ENCODE results near the gene PRPF4.
"Not testable (repeated sequence)": the region's sequence is repeated elsewhere in the genome, so short reads cannot be mapped to it uniquely, and the experiment has no call there.

PRPF4 gene

GRCh38 chr9:113247640-113248039 lies 27.8 kb upstream of the PRPF4 start:
- Histone ChIP-seq H3K4me1 (ENCODE audit: control insufficient read depth in 2 of 2, insufficient read depth in 1 of 2, low read depth in 1 of 2, low read length in 2 of 2) (no peaks in the 10 kb centered on the region), H2BK15ac (ENCODE audit: low read length) (no peak overlapping the region), H3K4me3 (ENCODE audit: low read length in 2 of 2) (no peak overlapping the region), H3K9me3 (replicated peaks in 1 of 2; ENCODE audit: control insufficient read depth in 2 of 2, insufficient read depth in 1 of 2, low read depth in 1 of 2, low read length in 2 of 2) (peaks cover 2% of the 10 kb centered on the region in 2 donors), H3K23ac (ENCODE audit: low read depth, low read length, poor library complexity) (no peak overlapping the region), H3K4me2 (ENCODE audit: insufficient read depth, low read length, poor library complexity, severe bottlenecking) (no peak overlapping the region), H3K36me3 (replicated peaks in 1 of 2; ENCODE audit: control insufficient read depth in 2 of 2, insufficient read depth in 2 of 2, low read length in 2 of 2) (no peaks in the 10 kb centered on the region), H3K27me3 (ENCODE audit: control insufficient read depth in 3 of 3, insufficient read depth in 3 of 3, low read depth in 1 of 3, low read length in 3 of 3) (no peaks in the 10 kb centered on the region), H3K27ac (replicated peaks; ENCODE audit: low read length) (no peak overlapping the region), H2AFZ (ENCODE audit: low read length) (no peak overlapping the region), H3K14ac (ENCODE audit: low read length) (no peak overlapping the region), H2BK120ac (ENCODE audit: low read depth, low read length) (no peak overlapping the region), H3K9ac (ENCODE audit: low read depth, low read length, poor library complexity) (no peak overlapping the region), H2BK5ac (ENCODE audit: low read length) (no peak overlapping the region), H3K79me1 (ENCODE audit: low read depth, low read length) (no peaks in the 10 kb centered on the region), H2BK12ac (ENCODE audit: low read length) (no peak overlapping the region), H3K18ac (ENCODE audit: low read length) (no peak overlapping the region), H2AK5ac (ENCODE audit: low read depth, low read length) (no peak overlapping the region), H4K91ac (ENCODE audit: low read depth, low read length, poor library complexity) (no peak overlapping the region), H3K4ac (ENCODE audit: low read length) (no peak overlapping the region), H4K8ac (ENCODE audit: low read depth, low read length) (no peak overlapping the region)
- DNase-seq (ENCODE audit: low spot score): no peak

GRCh38 chr9:113249661-113250060 lies 25.8 kb upstream of the PRPF4 start:
- WGBS, 2 donors (ENCODE audit: extremely low coverage in 2 of 2, insufficient read length in 2 of 2, insufficient replicate concordance in 1 of 2): no CpG with 5 or more reads among the region's 2 CpGs
- H2BK120ac ChIP-seq (ENCODE audit: low read depth, low read length); H3K4me3 ChIP-seq (ENCODE audit: low read length in 2 of 2): not testable (repeated sequence)

GRCh38 chr9:113250807-113251206 lies 24.7 kb upstream of the PRPF4 start:
- Histone ChIP-seq H3K4me1 (ENCODE audit: control insufficient read depth in 2 of 2, insufficient read depth in 1 of 2, low read depth in 1 of 2, low read length in 2 of 2) (no peaks in the 10 kb centered on the region), H2BK12ac (ENCODE audit: low read length) (no peak overlapping the region), H3K4ac (ENCODE audit: low read length) (no peak overlapping the region), H2BK15ac (ENCODE audit: low read length) (no peak overlapping the region), H2BK5ac (ENCODE audit: low read length) (no peak overlapping the region), H3K14ac (ENCODE audit: low read length) (no peak overlapping the region), H3K9me3 (replicated peaks in 1 of 2; ENCODE audit: control insufficient read depth in 2 of 2, insufficient read depth in 1 of 2, low read depth in 1 of 2, low read length in 2 of 2) (peaks cover 2% of the 10 kb centered on the region in 2 donors), H3K4me3 (ENCODE audit: low read length in 2 of 2) (no peak overlapping the region), H3K27me3 (ENCODE audit: control insufficient read depth in 3 of 3, insufficient read depth in 3 of 3, low read depth in 1 of 3, low read length in 3 of 3) (no peaks in the 10 kb centered on the region), H2BK120ac (ENCODE audit: low read depth, low read length) (no peak overlapping the region), H4K91ac (ENCODE audit: low read depth, low read length, poor library complexity) (no peak overlapping the region), H3K36me3 (replicated peaks in 1 of 2; ENCODE audit: control insufficient read depth in 2 of 2, insufficient read depth in 2 of 2, low read length in 2 of 2) (peaks cover 0 to 2% of the 10 kb centered on the region in 2 donors), H3K23ac (ENCODE audit: low read depth, low read length, poor library complexity) (no peak overlapping the region), H4K8ac (ENCODE audit: low read depth, low read length) (no peak overlapping the region), H3K79me1 (ENCODE audit: low read depth, low read length) (no peaks in the 10 kb centered on the region), H3K4me2 (ENCODE audit: insufficient read depth, low read length, poor library complexity, severe bottlenecking) (no peak overlapping the region), H2AK5ac (ENCODE audit: low read depth, low read length) (no peak overlapping the region), H2AFZ (ENCODE audit: low read length) (no peak overlapping the region), H3K9ac (ENCODE audit: low read depth, low read length, poor library complexity) (no peak overlapping the region), H3K27ac (replicated peaks; ENCODE audit: low read length) (no peak overlapping the region), H3K18ac (ENCODE audit: low read length) (no peak overlapping the region)
- DNase-seq (ENCODE audit: low spot score): no peak
- WGBS, 2 donors (ENCODE audit: extremely low coverage in 2 of 2, insufficient read length in 2 of 2, insufficient replicate concordance in 1 of 2): no CpG with 5 or more reads among the region's 2 CpGs

More at GRCh38 chr9:113249661-113250060, 25.8 kb upstream of the PRPF4 start:
- H3K36me3 ChIP-seq (replicated peaks in 1 of 2; ENCODE audit: control insufficient read depth in 2 of 2, insufficient read depth in 2 of 2, low read length in 2 of 2); H3K4me1 ChIP-seq (ENCODE audit: control insufficient read depth in 2 of 2, insufficient read depth in 1 of 2, low read depth in 1 of 2, low read length in 2 of 2); H3K18ac ChIP-seq (ENCODE audit: low read length); H2AFZ ChIP-seq (ENCODE audit: low read length); H3K9me3 ChIP-seq (replicated peaks in 1 of 2; ENCODE audit: control insufficient read depth in 2 of 2, insufficient read depth in 1 of 2, low read depth in 1 of 2, low read length in 2 of 2); H3K23ac ChIP-seq (ENCODE audit: low read depth, low read length, poor library complexity); H3K79me1 ChIP-seq (ENCODE audit: low read depth, low read length); H3K4ac ChIP-seq (ENCODE audit: low read length); H3K4me2 ChIP-seq (ENCODE audit: insufficient read depth, low read length, poor library complexity, severe bottlenecking); H3K9ac ChIP-seq (ENCODE audit: low read depth, low read length, poor library complexity); H3K27me3 ChIP-seq (ENCODE audit: control insufficient read depth in 3 of 3, insufficient read depth in 3 of 3, low read depth in 1 of 3, low read length in 3 of 3); H3K27ac ChIP-seq (replicated peaks; ENCODE audit: low read length); H2AK5ac ChIP-seq (ENCODE audit: low read depth, low read length); H4K91ac ChIP-seq (ENCODE audit: low read depth, low read length, poor library complexity); DNase-seq (ENCODE audit: low spot score); H2BK12ac ChIP-seq (ENCODE audit: low read length); H4K8ac ChIP-seq (ENCODE audit: low read depth, low read length); H2BK5ac ChIP-seq (ENCODE audit: low read length); H2BK15ac ChIP-seq (ENCODE audit: low read length); H3K14ac ChIP-seq (ENCODE audit: low read length): not testable (repeated sequence)

GRCh38 chr9:113254991-113255390 lies 20.5 kb upstream of the PRPF4 start:
- no peak overlapping the region for H4K91ac ChIP-seq (ENCODE audit: low read depth, low read length, poor library complexity)
- peaks cover 7 to 37% of the 10 kb centered on the region in 2 donors for H3K36me3 ChIP-seq (replicated peaks in 1 of 2; ENCODE audit: control insufficient read depth in 2 of 2, insufficient read depth in 2 of 2, low read length in 2 of 2)
- no peak overlapping the region for H4K8ac ChIP-seq (ENCODE audit: low read depth, low read length)
- H3K4ac ChIP-seq (ENCODE audit: low read length): no peak overlapping the region
- no peaks in the 10 kb centered on the region for H3K27me3 ChIP-seq (ENCODE audit: control insufficient read depth in 3 of 3, insufficient read depth in 3 of 3, low read depth in 1 of 3, low read length in 3 of 3)
- no peak overlapping the region for H2BK5ac ChIP-seq (ENCODE audit: low read length)
- H3K79me1 ChIP-seq (ENCODE audit: low read depth, low read length): no peaks in the 10 kb centered on the region
- H2AFZ ChIP-seq (ENCODE audit: low read length): no peak overlapping the region
- peaks cover 0 to 2% of the 10 kb centered on the region in 2 donors for H3K9me3 ChIP-seq (replicated peaks in 1 of 2; ENCODE audit: control insufficient read depth in 2 of 2, insufficient read depth in 1 of 2, low read depth in 1 of 2, low read length in 2 of 2)
- no peak overlapping the region for H3K4me2 ChIP-seq (ENCODE audit: insufficient read depth, low read length, poor library complexity, severe bottlenecking)
- H2AK5ac ChIP-seq (ENCODE audit: low read depth, low read length): no peak overlapping the region
- no peak overlapping the region for H3K4me3 ChIP-seq (ENCODE audit: low read length in 2 of 2)
- no peak overlapping the region for H3K18ac ChIP-seq (ENCODE audit: low read length)
- no peak overlapping the region for H2BK120ac ChIP-seq (ENCODE audit: low read depth, low read length)
- no peak for DNase-seq (ENCODE audit: low spot score)
- H3K23ac ChIP-seq (ENCODE audit: low read depth, low read length, poor library complexity): no peak overlapping the region
- no CpG with 5 or more reads among the region's 1 CpG for whole genome bisulfite sequencing, 2 donors (ENCODE audit: extremely low coverage in 2 of 2, insufficient read length in 2 of 2, insufficient replicate concordance in 1 of 2)
- no peak overlapping the region for H3K14ac ChIP-seq (ENCODE audit: low read length)
- no peak overlapping the region for H3K9ac ChIP-seq (ENCODE audit: low read depth, low read length, poor library complexity)
- no peak overlapping the region for H2BK15ac ChIP-seq (ENCODE audit: low read length)
- no peak overlapping the region for H3K27ac ChIP-seq (replicated peaks; ENCODE audit: low read length)
- no peak overlapping the region for H2BK12ac ChIP-seq (ENCODE audit: low read length)
- H3K4me1 ChIP-seq (ENCODE audit: control insufficient read depth in 2 of 2, insufficient read depth in 1 of 2, low read depth in 1 of 2, low read length in 2 of 2): no peaks in the 10 kb centered on the region
